Adipocyte (in vitro differentiated cells): Measurements from ENCODE around the gene SCUBE3.

Experiments used
- DNase-seq: peaks from one replicate; pipeline ENCODE4 v3.0.0-alpha.2; 2015; ENCODE audit warnings: low read depth
- H3K27me3 ChIP-seq: replicated peaks from 2 replicates; pipeline ENCODE4 v1.7.0; 2013; ENCODE audit warnings: mild to moderate bottlenecking, low read length, moderate library complexity; ENCODE audit not compliant: control insufficient read depth, insufficient read depth
- H3K36me3 ChIP-seq: 2 replicates; pipeline ENCODE4 v1.7.0; 2013; ENCODE audit warnings: low read length, mild to moderate bottlenecking, moderate library complexity; ENCODE audit not compliant: control insufficient read depth, insufficient read depth, severe bottlenecking
- H3K4me1 ChIP-seq: 2 replicates; pipeline ENCODE4 v1.7.0; 2013; ENCODE audit warnings: mild to moderate bottlenecking, low read length, moderate library complexity; ENCODE audit not compliant: control insufficient read depth, insufficient read depth
- H3K4me3 ChIP-seq: 2 replicates; pipeline ENCODE4 v1.7.0; 2013; ENCODE audit warnings: mild to moderate bottlenecking, low read length, moderate library complexity
- H3K9ac ChIP-seq: 2 replicates; pipeline ENCODE4 v1.7.0; 2013; ENCODE audit warnings: mild to moderate bottlenecking, low read length, moderate library complexity
- H3K9me3 ChIP-seq: 2 replicates; pipeline ENCODE4 v1.7.0; 2013; ENCODE audit warnings: mild to moderate bottlenecking, low read length, moderate library complexity; ENCODE audit not compliant: control insufficient read depth

SCUBE3 gene

GRCh38 chr6:35258858-35259193 is 45.1 kb downstream of the SCUBE3 start:
- no peaks in the 10 kb centered on the region for H3K36me3 ChIP-seq
- peaks cover 26% of the 10 kb centered on the region for H3K4me1 ChIP-seq
- no peaks in the 10 kb centered on the region for H3K27me3 ChIP-seq
- no peaks in the 10 kb centered on the region for H3K9me3 ChIP-seq
- peak overlapping the region; percentile 93 for H3K9ac ChIP-seq
- peak; percentile 72 for DNase-seq
- H3K4me3 ChIP-seq, result peak overlapping the region; percentile 96

DNA sequence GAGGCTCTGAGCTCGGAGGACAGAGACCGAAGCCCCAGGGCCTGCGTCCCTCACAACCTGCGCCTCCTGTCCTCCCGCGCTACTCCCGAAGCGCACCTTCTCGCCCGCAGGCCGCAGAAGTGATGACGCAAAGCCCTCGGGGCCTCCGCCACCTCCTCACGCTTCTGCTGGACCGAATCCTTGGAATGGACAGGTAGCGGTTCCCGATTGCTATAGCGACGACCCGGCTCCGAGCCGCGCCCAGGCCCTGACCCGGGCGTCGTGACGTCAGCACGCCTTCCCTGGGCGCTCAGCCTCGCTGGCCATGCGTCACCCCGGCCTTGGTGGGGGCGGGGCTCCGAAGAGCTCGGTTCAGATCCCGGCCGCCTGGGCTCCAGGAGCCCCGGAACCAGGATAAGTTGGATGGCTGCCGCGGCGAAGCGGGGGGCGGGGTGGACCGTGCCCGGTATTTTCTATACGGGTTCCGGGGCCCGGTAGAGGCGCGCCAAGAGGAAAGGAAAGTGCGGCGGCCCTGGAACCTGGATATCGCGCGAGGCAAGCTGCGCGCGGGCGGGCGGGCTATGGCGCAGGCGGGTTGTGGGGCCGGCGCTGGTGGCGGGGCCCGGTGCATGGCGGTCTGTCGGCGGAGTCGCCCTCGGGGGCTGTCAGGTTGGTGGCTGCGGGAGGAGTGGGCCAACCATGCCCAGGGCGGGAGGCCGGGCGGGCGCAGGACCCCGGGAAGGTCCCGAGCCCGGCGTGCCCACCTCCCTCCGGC is 45.6 kb downstream of the SCUBE3 start, which contains the start of gene ZNF76:
Gene ZNF76, plus strand, starts transcription at position 542 of the 754 bp plus-strand sequence. CDS start 21,417 bp downstream, outside the sequence.
- peak; percentile 99 for DNase-seq
- peak within 1 kb of the TSS; percentile 93 for H3K9ac ChIP-seq
- H3K4me3 ChIP-seq, result peak within 1 kb of the TSS; percentile 96
- no peaks in the 10 kb centered on the region for H3K27me3 ChIP-seq
- H3K36me3 ChIP-seq, result no peaks in the 10 kb centered on the region
- H3K4me1 ChIP-seq, result peaks cover 26% of the 10 kb centered on the region
- H3K9me3 ChIP-seq, result no peaks in the 10 kb centered on the region

DNA sequence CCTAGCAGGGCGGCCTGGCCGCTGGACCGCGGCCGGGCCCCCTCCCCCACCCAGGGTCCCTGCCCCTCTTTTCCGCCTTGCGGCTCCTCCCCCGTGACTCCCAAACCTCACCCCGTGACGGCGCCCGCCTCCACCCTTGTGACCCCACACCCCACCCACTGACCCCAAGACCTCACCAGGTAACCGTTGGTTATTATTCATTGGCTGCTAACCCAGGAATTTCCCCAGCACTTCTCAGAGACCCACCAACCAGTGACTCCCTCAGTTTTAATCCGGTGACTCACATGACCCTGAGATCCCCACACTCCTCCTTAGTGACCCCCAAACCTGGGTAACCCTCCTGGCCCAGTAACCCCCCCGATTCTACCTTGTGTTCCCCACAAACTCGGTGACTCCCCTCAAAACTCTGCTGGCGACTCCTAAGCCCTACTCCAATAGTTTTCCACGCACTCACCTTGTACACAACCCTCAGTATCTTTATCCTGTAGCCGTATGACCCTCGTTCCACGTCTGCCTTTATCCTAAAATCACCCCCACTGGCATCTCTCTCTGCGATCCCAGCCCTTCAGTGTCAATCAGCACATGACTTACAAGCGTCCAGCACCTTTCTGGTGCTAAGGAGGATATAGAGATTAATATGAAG is 46.3 kb downstream of the SCUBE3 start:
- Histone ChIP-seq H3K36me3 (no peaks in the 10 kb centered on the region), H3K27me3 (no peaks in the 10 kb centered on the region), H3K4me1 (peaks cover 26% of the 10 kb centered on the region), H3K9ac (peak overlapping the region; percentile 93), H3K4me3 (peak overlapping the region; percentile 96), H3K9me3 (no peaks in the 10 kb centered on the region)
- DNase-seq, result no peak

- H3K27me3 ChIP-seq, result no peaks in the 10 kb centered on the region
- no peaks in the 10 kb centered on the region for H3K36me3 ChIP-seq
- H3K4me3 ChIP-seq, result peak overlapping the region; percentile 96
- no peaks in the 10 kb centered on the region for H3K9me3 ChIP-seq
- H3K4me1 ChIP-seq, result peaks cover 26% of the 10 kb centered on the region
- DNase-seq, result peak; percentile 54
- H3K9ac ChIP-seq, result peak overlapping the region; percentile 93
These were observed 47.1 kb downstream of the SCUBE3 start for GRCh38 chr6:35260591-35261570.

GRCh38 chr6:35262596-35262995 is 48.8 kb downstream of the SCUBE3 start:
- Histone ChIP-seq H3K9ac (no peak overlapping the region), H3K4me1 (peaks cover 26% of the 10 kb centered on the region), H3K27me3 (no peaks in the 10 kb centered on the region), H3K36me3 (no peaks in the 10 kb centered on the region), H3K4me3 (no peak overlapping the region), H3K9me3 (no peaks in the 10 kb centered on the region)
- peak; percentile 67 for DNase-seq

- no peak for DNase-seq
- Histone ChIP-seq H3K9me3 (no peaks in the 10 kb centered on the region), H3K36me3 (no peaks in the 10 kb centered on the region), H3K27me3 (no peaks in the 10 kb centered on the region), H3K9ac (no peak overlapping the region), H3K4me3 (no peak overlapping the region), H3K4me1 (peaks cover 19% of the 10 kb centered on the region)
These were observed 51.0 kb downstream of the SCUBE3 start for GRCh38 chr6:35264550-35265274.

- Histone ChIP-seq H3K36me3 (no peaks in the 10 kb centered on the region), H3K9ac (no peak overlapping the region)
These were observed 51.8 kb downstream of the SCUBE3 start for GRCh38 chr6:35265523-35265922.

DNA sequence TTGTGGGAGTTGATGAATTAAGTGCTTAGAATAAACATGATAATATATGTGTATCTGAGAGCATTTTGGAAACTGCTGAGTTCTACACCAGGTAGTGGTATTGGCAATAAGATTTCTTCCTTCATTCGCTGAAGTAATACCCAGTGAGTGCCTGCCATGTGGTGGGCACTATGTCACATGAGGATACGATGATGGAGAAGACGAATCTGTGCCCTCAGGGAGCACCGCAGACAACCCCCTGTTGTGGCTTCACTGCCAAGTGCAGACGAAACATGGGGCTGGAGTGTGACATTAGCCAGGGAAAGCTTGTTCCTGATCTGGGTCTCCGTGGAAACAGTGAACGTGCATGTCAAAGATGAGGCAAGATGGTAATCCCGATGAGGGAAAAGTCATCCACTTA is 53.7 kb downstream of the SCUBE3 start:
- DNase-seq, result no peak
- H3K9me3 ChIP-seq, result no peaks in the 10 kb centered on the region
- H3K4me3 ChIP-seq, result no peak overlapping the region
- no peaks in the 10 kb centered on the region for H3K27me3 ChIP-seq
- peaks cover 5% of the 10 kb centered on the region for H3K4me1 ChIP-seq
- peaks cover 2% of the 10 kb centered on the region for H3K36me3 ChIP-seq
- no peak overlapping the region for H3K9ac ChIP-seq

More at GRCh38 chr6:35265523-35265922, 51.8 kb downstream of the SCUBE3 start:
- Histone ChIP-seq H3K4me3 (no peak overlapping the region), H3K27me3 (no peaks in the 10 kb centered on the region), H3K9me3 (no peaks in the 10 kb centered on the region), H3K4me1 (peaks cover 13% of the 10 kb centered on the region)
- DNase-seq, result no peak

DNA sequence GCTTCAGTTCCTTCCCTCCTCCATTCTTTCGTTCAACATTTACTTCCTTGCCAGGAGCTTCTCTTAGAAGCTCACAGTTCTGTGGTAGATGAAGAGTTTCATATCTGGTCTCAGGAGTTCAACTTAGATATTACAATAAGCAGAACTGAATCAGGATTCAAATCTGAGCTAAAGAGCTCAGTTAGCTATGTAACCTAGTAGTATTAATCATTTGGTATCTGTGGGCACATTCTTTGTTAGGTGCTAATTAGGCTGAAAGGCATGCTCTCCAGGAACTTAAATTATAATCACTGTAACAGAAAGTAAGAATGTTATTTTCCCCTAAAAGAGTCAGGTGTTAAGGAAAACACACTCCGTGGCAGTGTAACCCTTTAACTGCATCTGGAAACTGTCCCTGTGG is 54.1 kb downstream of the SCUBE3 start:
- no peaks in the 10 kb centered on the region for H3K9me3 ChIP-seq
- peaks cover 4% of the 10 kb centered on the region for H3K36me3 ChIP-seq
- no peak overlapping the region for H3K4me3 ChIP-seq
- H3K27me3 ChIP-seq, result no peaks in the 10 kb centered on the region
- H3K9ac ChIP-seq, result no peak overlapping the region
- DNase-seq, result no peak
- H3K4me1 ChIP-seq, result peaks cover under 1% of the 10 kb centered on the region

- Histone ChIP-seq H3K9ac (no peak overlapping the region), H3K4me3 (no peak overlapping the region), H3K27me3 (no peaks in the 10 kb centered on the region), H3K36me3 (peaks cover 4% of the 10 kb centered on the region), H3K4me1 (peaks cover 14% of the 10 kb centered on the region), H3K9me3 (no peaks in the 10 kb centered on the region)
- no peak for DNase-seq
These were observed 58.2 kb downstream of the SCUBE3 start for GRCh38 chr6:35272005-35272404.
